GM12878 (cell line): ENCODE data around the gene GLUD1. TPM values are rescaled to one million over a fixed set of nuclear protein-coding genes. Genes with fewer than 3 reads are reported as not detected.

Experiments used
- ATAC-seq: fragments of 200-7000 bp; cut with Tn5 transposase; 3 replicates; pipeline ENCODE4 v1.9.1; 2020; ENCODE audit warnings: mild to moderate bottlenecking, moderate library complexity
- BruUV-seq: library from RNA; stranded (reverse); fragments of 400-500 nt; replicated peaks from 2 replicates; lab custom pipeline; 2021; lab: Mats Ljungman, UMichigan
- CTCF ChIA-PET: fragments of 300-600 bp; sonication (Branson Sonifier 250); formaldehyde crosslinking; extraction: SDS; loops from one replicate; lab custom pipeline; 2021; ENCODE audit warnings: inconsistent platforms; lab: Yijun Ruan, JAX
- POLR2A ChIA-PET: fragments of 350-600 bp; formaldehyde crosslinking; extraction: SDS; loops from one replicate; lab custom pipeline; 2021; ENCODE audit warnings: inconsistent platforms; lab: Charles Lee
- RAD21 ChIA-PET: fragments of 300-600 bp; sonication (Branson Sonifier 250); formaldehyde crosslinking; loops from one replicate; lab custom pipeline; 2023; ENCODE audit warnings: antibody characterized with exemption; ENCODE audit not compliant: unreplicated experiment; lab: Charles Lee
- SMC1A ChIA-PET: fragments of 300-600 bp; sonication (Branson Sonifier 250); formaldehyde crosslinking; loops from one replicate; lab custom pipeline; 2023; ENCODE audit not compliant: unreplicated experiment, uncharacterized antibody; lab: Charles Lee
- DNase-seq: peaks from one replicate; pipeline ENCODE4 v3.0.0-alpha.2; 2011; ENCODE audit warnings: low read depth, low spot score
- FAIRE-seq: peaks from 3 replicates; lab custom pipeline; 2011; peaks lifted over from hg19 to GRCh38; lab: Jason Lieb, UNC
- H2AFZ ChIP-seq: 2 replicates; pipeline ENCODE4 v1.6.0; 2011; ENCODE audit warnings: low read depth, low read length, control low read depth; ENCODE audit not compliant: control insufficient read depth
- H3K27ac ChIP-seq: 2 replicates; pipeline ENCODE4 v1.5.1; 2011; ENCODE audit warnings: control low read depth; ENCODE audit not compliant: control insufficient read depth, insufficient read depth
- H3K27me3 ChIP-seq, 2 experiments: replicated peaks in 1 of 2; 2 replicates each; pipeline versions ENCODE4 v1.6.0 to v1.6.1; 2011; ENCODE audit warnings: low read length in 1 of 2; ENCODE audit not compliant: control insufficient read depth in 2 of 2, insufficient read depth in 2 of 2
- H3K36me3 ChIP-seq, 2 experiments: 2 replicates each; pipeline ENCODE4 v1.5.1; 2011; ENCODE audit warnings: low read length in 1 of 2; ENCODE audit not compliant: control insufficient read depth in 2 of 2, insufficient read depth in 2 of 2
- H3K4me1 ChIP-seq: 2 replicates; pipeline ENCODE4 v1.6.1; 2011; ENCODE audit warnings: mild to moderate bottlenecking, low read length, moderate library complexity, mixed read lengths; ENCODE audit not compliant: control insufficient read depth, insufficient read depth
- H3K4me2 ChIP-seq: 2 replicates; pipeline ENCODE4 v1.6.0; 2011; ENCODE audit warnings: control low read depth; ENCODE audit not compliant: control insufficient read depth, insufficient read depth
- H3K4me3 ChIP-seq: fragments of 200-600 bp; sonication (generic); 2 replicates; pipeline ENCODE4 v1.5.1; 2016
- H3K79me2 ChIP-seq: 2 replicates; pipeline ENCODE4 v1.6.0; 2011; ENCODE audit warnings: low read length; ENCODE audit not compliant: control insufficient read depth, insufficient read depth
- H3K9ac ChIP-seq: 2 replicates; pipeline ENCODE4 v1.8.0; 2011; ENCODE audit warnings: low read length, control low read depth, mixed read lengths; ENCODE audit not compliant: control insufficient read depth, insufficient read depth
- H3K9me3 ChIP-seq: replicated peaks from 3 replicates; pipeline ENCODE4 v1.5.1; 2011; ENCODE audit warnings: mild to moderate bottlenecking, low read length; ENCODE audit not compliant: control insufficient read depth, insufficient read depth
- H4K20me1 ChIP-seq: 2 replicates; pipeline ENCODE4 v1.6.0; 2011; ENCODE audit not compliant: control insufficient read depth, insufficient read depth
- ATF7 ChIP-seq: fragments of 450-650 bp; IDR thresholded peaks from 2 replicates; pipeline ENCODE4 v1.6.1; 2016; ENCODE audit warnings: low read depth, mild to moderate bottlenecking
- CHD1 ChIP-seq: IDR thresholded peaks from 2 replicates; pipeline ENCODE4 v1.6.1; 2012; ENCODE audit warnings: low read depth, low read length, improper control_type of control experiment
- EGR1 ChIP-seq, 2 experiments: IDR thresholded peaks; 1 replicate in 1 of 2; 2 replicates in 1 of 2; pipeline ENCODE4 v1.6.1; 2011 to 2012; ENCODE audit warnings: low read depth in 2 of 2, low read length in 2 of 2, borderline replicate concordance in 1 of 2, mild to moderate bottlenecking in 1 of 2, moderate library complexity in 1 of 2
- ELK1 ChIP-seq: IDR thresholded peaks from 2 replicates; pipeline ENCODE4 v1.6.1; 2012; ENCODE audit warnings: low read depth, low read length, improper control_type of control experiment
- ESRRA ChIP-seq: IDR thresholded peaks from 2 replicates; pipeline ENCODE4 v1.6.1; 2012; ENCODE audit warnings: mild to moderate bottlenecking, low read length, improper control_type of control experiment
- MEF2B ChIP-seq: fragments of 450-650 bp; IDR thresholded peaks from 2 replicates; pipeline ENCODE4 v1.6.1; 2018; ENCODE audit warnings: mild to moderate bottlenecking, moderate library complexity; ENCODE audit not compliant: partially characterized antibody, poor library complexity, severe bottlenecking
- MLLT1 ChIP-seq: fragments of 450-650 bp; IDR thresholded peaks from 2 replicates; pipeline ENCODE4 v1.6.1; 2016; ENCODE audit warnings: mild to moderate bottlenecking
- NR2C1 ChIP-seq: fragments of 450-650 bp; IDR thresholded peaks from 2 replicates; pipeline ENCODE4 v1.6.1; 2017; ENCODE audit warnings: antibody characterized with exemption, mild to moderate bottlenecking, moderate library complexity
- NRF1 ChIP-seq: conservative IDR thresholded peaks from 2 replicates; pipeline ENCODE4 v1.6.1; 2011; ENCODE audit warnings: mild to moderate bottlenecking, low read depth, low read length, improper control_type of control experiment
- POLR2AphosphoS2 ChIP-seq: IDR thresholded peaks from 2 replicates; pipeline ENCODE4 v1.6.1; 2011; ENCODE audit warnings: low read depth, mild to moderate bottlenecking, low read length, improper control_type of control experiment, moderate library complexity
- RCOR1 ChIP-seq: conservative IDR thresholded peaks from 2 replicates; pipeline ENCODE4 v1.6.1; 2012; ENCODE audit warnings: low read depth, low read length, improper control_type of control experiment
- SP1 ChIP-seq: IDR thresholded peaks from one replicate; pipeline ENCODE4 v1.6.1; 2011; ENCODE audit warnings: low read depth, low read length
- STAT1 ChIP-seq: fragments of 450-650 bp; conservative IDR thresholded peaks from 2 replicates; pipeline ENCODE4 v1.6.1; 2014; ENCODE audit warnings: antibody characterized with exemption, mild to moderate bottlenecking
- STAT3 ChIP-seq: IDR thresholded peaks from 2 replicates; pipeline ENCODE4 v1.6.1; 2011; ENCODE audit warnings: low read depth, low read length, improper control_type of control experiment
- SUPT20H ChIP-seq: IDR thresholded peaks from 2 replicates; pipeline ENCODE4 v1.6.1; 2011; ENCODE audit warnings: low read depth, mild to moderate bottlenecking, low read length, moderate library complexity, borderline replicate concordance; ENCODE audit not compliant: control insufficient read depth
- TARDBP ChIP-seq: IDR thresholded peaks from 2 replicates; pipeline ENCODE4 v1.6.1; 2016; ENCODE audit warnings: borderline replicate concordance
- TBL1XR1 ChIP-seq: IDR thresholded peaks from 2 replicates; pipeline ENCODE4 v1.6.1; 2012; ENCODE audit warnings: low read depth, low read length, improper control_type of control experiment
- TCF12 ChIP-seq: IDR thresholded peaks from 2 replicates; pipeline ENCODE4 v1.6.1; 2011; ENCODE audit warnings: low read depth, mild to moderate bottlenecking, low read length
- WGBS: methylation state at CpG from one replicate; pipeline ENCODE4 v1.1.6; 2016; ENCODE audit warnings: low lambda C conversion rate; ENCODE audit not compliant: insufficient replicate concordance, insufficient coverage; ENCODE audit errors: missing lambda C conversion rate; 5-methylcytosine and 5-hydroxymethylcytosine counted together
- in situ Hi-C: fragments of 300-500 bp; cut with MboI; formaldehyde crosslinking; loops from 9 replicates; pipeline ENCODE4 v1.14.3; 2018; ENCODE audit warnings: mixed read lengths
- intact Hi-C: fragments of 100-400 bp; cut with micrococcal nuclease; formaldehyde crosslinking; loops from one replicate; pipeline ENCODE4 v1.14.2; 2022; ENCODE audit not compliant: unreplicated experiment
- polyA plus RNA-seq, 11 experiments: library from polyadenylated mRNA; depleted of rRNA in 4 of 11; unstranded in 6 of 11; stranded (reverse) in 5 of 11; fragments of >200 nt; fragmentation: Nextera tagmentation in 4 of 11; fragmentation: Illumina TruSeq in 1 of 11; extraction: Ambion mirVana in 4 of 11; extraction: Trizol in 1 of 11; gene quantifications; 1 replicate in 1 of 11; 2 replicates in 10 of 11; pipeline versions ENCODE4 v1.2.1 to v1.2.3, GENCODE V29; 2011 to 2016; ENCODE audit warnings: inconsistent platforms in 2 of 11, missing spikeins in 2 of 11, low read depth in 1 of 11
- total RNA-seq, 4 experiments: library from RNA; depleted of rRNA in 3 of 4; stranded (reverse); fragments of >200 nt in 3 of 4; fragmentation: Illumina TruSeq in 1 of 4; extraction: Trizol in 1 of 4; gene quantifications; 2 replicates each; pipeline versions ENCODE4 v1.2.1 to v1.2.3, GENCODE V29; 2013 to 2021

The GLUD1 gene
- total and polyA plus RNA-seq, 10 of the 15 experiments (the other 5 are each of a cell fraction or from before 2014, with no cell fraction given) = 26.1 to 109 (median 81.4) TPM

GRCh38 chr10:87064651-87065050 lies 30.0 kb downstream of the GLUD1 start:
- Histone ChIP-seq H3K4me3 (no peak overlapping the region), H3K27me3 (no peaks in the 10 kb centered on the region), H3K79me2 (no peaks in the 10 kb centered on the region), H3K9ac (no peak overlapping the region), H3K36me3 (peaks cover 6 to 20% of the 10 kb centered on the region in 2 experiments), H3K27ac (no peak overlapping the region), H3K4me1 (no peaks in the 10 kb centered on the region), H3K4me2 (no peak overlapping the region), H2AFZ (no peak overlapping the region), H4K20me1 (no peaks in the 10 kb centered on the region), H3K9me3 (no peaks in the 10 kb centered on the region)
- DNase-seq (no peak), FAIRE-seq (no peak), ATAC-seq (no peak)
- intact Hi-C loops (no loop called here), in situ Hi-C loops (no loop called here)
- TF ChIP-seq CHD1 (no peak), EGR1 (IDR thresholded peaks at IDR 0.05; ENCODE audit: borderline replicate concordance in 1 of 2, low read depth in 2 of 2, low read length in 2 of 2) (no peak), NRF1 (no peak), ESRRA (no peak), TBL1XR1 (no peak), RCOR1 (no peak), POLR2AphosphoS2 (no peak), STAT3 (no peak), SUPT20H (no peak), STAT1 (no peak), ATF7 (no peak), MEF2B (no peak), ELK1 (no peak), MLLT1 (no peak), NR2C1 (no peak), TARDBP (no peak), TCF12 (no peak), SP1 (no peak)
- no TSS peak for BruUV-seq
- CTCF ChIA-PET = no interaction called here
- WGBS = 58% methylated on average over 5 of the region's 5 CpGs
- SMC1A ChIA-PET = no interaction called here
- POLR2A ChIA-PET = no interaction called here
- RAD21 ChIA-PET = no interaction called here
